Left colon (tissue), 2 donors: ENCODE measurements around the gene CPVL. TPM values are rescaled to one million over a fixed set of nuclear protein-coding genes. Genes with fewer than 3 reads are reported as not detected.

Experiments used
- ATAC-seq: fragments of 200-7000 bp; cut with Tn5 transposase; one replicate; pipeline ENCODE4 v1.9.1; 2020; ENCODE audit warnings: mild to moderate bottlenecking, moderate library complexity
- DNase-seq, 2 donors: peaks; one replicate each; pipeline ENCODE4 v3.0.0-alpha.2; 2020
- intact Hi-C, 2 donors: fragments of 100-400 bp; cut with DNase I in 1 of 2; cut with micrococcal nuclease in 1 of 2; formaldehyde crosslinking; loops; one replicate each; pipeline versions ENCODE4 v1.11.2 to v1.14.0; 2022; cut with DNase I, micrococcal nuclease
- total RNA-seq, 2 donors: library from RNA; stranded (reverse); fragmentation: NEBNext Ultra II Directional; extraction: Animal tissue kit (Norgen Biotek cat#: 25700); gene quantifications; one replicate each; pipeline ENCODE4 v1.2.1, GENCODE V29; 2021
- donor health status: DM: no; HTN: no; CAD: no.
- donor health status: DM: yes; HTN: yes; CAD: no.

Gene CPVL
- total RNA-seq, 2 donors from 2014 or later, result 4.7 to 18.4 TPM

GRCh38 chr7:29077854-29078253 is 68.5 kb downstream of the CPVL start:
- no peak for DNase-seq
- ATAC-seq, result no peak
- intact Hi-C loops, result no loop called here

- ATAC-seq, result no peak
- no peak for DNase-seq
- intact Hi-C loops, result no loop called here
These were observed 69.2 kb downstream of the CPVL start for GRCh38 chr7:29077176-29077575.

GRCh38 chr7:29076631-29077030 is 69.7 kb downstream of the CPVL start:
- ATAC-seq (no peak), DNase-seq (no peak)
- intact Hi-C loops, result no loop called here

- ATAC-seq (no peak), DNase-seq (no peak)
- intact Hi-C loops, result no loop called here
These were observed 70.7 kb downstream of the CPVL start for GRCh38 chr7:29075606-29076005.

- no peak for ATAC-seq
- DNase-seq, result no peak
- intact Hi-C loops, result no loop called here
These were observed 75.0 kb downstream of the CPVL start for GRCh38 chr7:29071203-29071874.

- intact Hi-C loops, result no loop called here
- DNase-seq (no peak), ATAC-seq (no peak)
These were observed 79.7 kb downstream of the CPVL start for GRCh38 chr7:29066641-29067040.

- intact Hi-C loops, result no loop called here
- DNase-seq (no peak), ATAC-seq (no peak)
These were observed 81.0 kb downstream of the CPVL start for GRCh38 chr7:29065181-29065857.

GRCh38 chr7:29063872-29064271 is 82.5 kb downstream of the CPVL start:
- intact Hi-C loops, result no loop called here
- DNase-seq (no peak), ATAC-seq (no peak)

- DNase-seq (no peak), ATAC-seq (no peak)
- intact Hi-C loops, result no loop called here
These were observed 83.1 kb downstream of the CPVL start for GRCh38 chr7:29063236-29063635.

- no peak for DNase-seq
- ATAC-seq, result no peak
- intact Hi-C loops, result no loop called here
These were observed 93.0 kb downstream of the CPVL start for GRCh38 chr7:29053105-29053872.

GRCh38 chr7:29046978-29047377 is 99.4 kb downstream of the CPVL start:
- intact Hi-C loops, result no loop called here
- ATAC-seq (no peak), DNase-seq (no peak)

GRCh38 chr7:29045258-29046086 is 100.9 kb downstream of the CPVL start:
- ATAC-seq (peak; percentile 85), DNase-seq (no peak)
- intact Hi-C loops, result no loop called here

- intact Hi-C loops, result no loop called here
- ATAC-seq (no peak), DNase-seq (no peak)
These were observed 101.8 kb downstream of the CPVL start for GRCh38 chr7:29044554-29044953.

- no peak for ATAC-seq
- intact Hi-C loops, result no loop called here
- DNase-seq, result no peak
These were observed 102.8 kb downstream of the CPVL start for GRCh38 chr7:29043576-29043975.

- DNase-seq (no peak), ATAC-seq (peak; percentile 80)
- intact Hi-C loops, result no loop called here
These were observed 103.5 kb downstream of the CPVL start for GRCh38 chr7:29042824-29043231.

- intact Hi-C loops, result no loop called here
- no peak for ATAC-seq
These were observed 104.3 kb downstream of the CPVL start for GRCh38 chr7:29041991-29042390.

GRCh38 chr7:29040579-29040925 is 105.8 kb downstream of the CPVL start:
- DNase-seq (no peak), ATAC-seq (no peak)
- intact Hi-C loops, result no loop called here

More at GRCh38 chr7:29041991-29042390, 104.3 kb downstream of the CPVL start:
- no peak for DNase-seq

- ATAC-seq, result no peak
- intact Hi-C loops, result no loop called here
These were observed 106.3 kb downstream of the CPVL start for GRCh38 chr7:29039821-29040578.

GRCh38 chr7:29038463-29038862 is 107.9 kb downstream of the CPVL start:
- DNase-seq (no peak), ATAC-seq (peak; percentile 18)
- intact Hi-C loops, result no loop called here

More at GRCh38 chr7:29039821-29040578, 106.3 kb downstream of the CPVL start:
- no peak for DNase-seq
